ENCODE results near the gene SSH2.
A peak's percentile ranks its signal among the peaks of the same experiment; 100 is the strongest.

The SSH2 gene

DNA sequence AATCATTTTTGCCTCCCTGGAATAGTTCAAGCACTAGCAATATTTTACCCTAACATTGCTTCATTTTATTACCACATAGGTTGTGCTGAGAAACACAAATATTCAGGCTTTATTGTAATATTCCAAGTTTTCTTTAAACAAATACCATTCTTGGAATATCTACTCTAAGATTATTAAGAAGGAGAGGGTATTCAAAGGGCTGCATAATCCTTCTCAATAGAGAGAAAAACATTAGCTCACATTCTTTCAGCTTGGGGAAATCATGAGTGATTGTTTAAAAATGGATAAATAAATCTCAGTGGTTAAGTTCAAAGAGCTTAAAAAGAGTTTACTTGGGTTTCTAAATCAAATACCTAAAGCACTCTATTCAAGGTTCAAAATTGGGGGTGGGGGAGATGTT is 195.4 kb downstream of the SSH2 start (continued):
- TF ChIP-seq, protein P1, sequence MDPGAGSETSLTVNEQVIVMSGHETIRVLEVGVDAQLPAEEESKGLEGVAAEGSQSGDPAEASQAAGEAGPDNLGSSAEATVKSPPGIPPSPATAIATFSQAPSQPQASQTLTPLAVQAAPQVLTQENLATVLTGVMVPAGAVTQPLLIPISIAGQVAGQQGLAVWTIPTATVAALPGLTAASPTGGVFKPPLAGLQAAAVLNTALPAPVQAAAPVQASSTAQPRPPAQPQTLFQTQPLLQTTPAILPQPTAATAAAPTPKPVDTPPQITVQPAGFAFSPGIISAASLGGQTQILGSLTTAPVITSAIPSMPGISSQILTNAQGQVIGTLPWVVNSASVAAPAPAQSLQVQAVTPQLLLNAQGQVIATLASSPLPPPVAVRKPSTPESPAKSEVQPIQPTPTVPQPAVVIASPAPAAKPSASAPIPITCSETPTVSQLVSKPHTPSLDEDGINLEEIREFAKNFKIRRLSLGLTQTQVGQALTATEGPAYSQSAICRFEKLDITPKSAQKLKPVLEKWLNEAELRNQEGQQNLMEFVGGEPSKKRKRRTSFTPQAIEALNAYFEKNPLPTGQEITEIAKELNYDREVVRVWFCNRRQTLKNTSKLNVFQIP (CRISPR knock-in tag; IDR thresholded peaks at IDR 0.05; ENCODE audit: borderline replicate concordance, low read depth): no peak
- TF ChIP-seq ZNF8 (CRISPR knock-in tag; IDR thresholded peaks at IDR 0.05) (no peak), GLIS3 (CRISPR knock-in tag; IDR thresholded peaks at IDR 0.05) (no peak), ZNF565 (CRISPR knock-in tag; conservative IDR thresholded peaks at IDR 0.05; ENCODE audit: low read depth) (no peak), SNAI2 (CRISPR knock-in tag; IDR thresholded peaks at IDR 0.05) (no peak)
- TF ChIP-seq, protein P2, sequence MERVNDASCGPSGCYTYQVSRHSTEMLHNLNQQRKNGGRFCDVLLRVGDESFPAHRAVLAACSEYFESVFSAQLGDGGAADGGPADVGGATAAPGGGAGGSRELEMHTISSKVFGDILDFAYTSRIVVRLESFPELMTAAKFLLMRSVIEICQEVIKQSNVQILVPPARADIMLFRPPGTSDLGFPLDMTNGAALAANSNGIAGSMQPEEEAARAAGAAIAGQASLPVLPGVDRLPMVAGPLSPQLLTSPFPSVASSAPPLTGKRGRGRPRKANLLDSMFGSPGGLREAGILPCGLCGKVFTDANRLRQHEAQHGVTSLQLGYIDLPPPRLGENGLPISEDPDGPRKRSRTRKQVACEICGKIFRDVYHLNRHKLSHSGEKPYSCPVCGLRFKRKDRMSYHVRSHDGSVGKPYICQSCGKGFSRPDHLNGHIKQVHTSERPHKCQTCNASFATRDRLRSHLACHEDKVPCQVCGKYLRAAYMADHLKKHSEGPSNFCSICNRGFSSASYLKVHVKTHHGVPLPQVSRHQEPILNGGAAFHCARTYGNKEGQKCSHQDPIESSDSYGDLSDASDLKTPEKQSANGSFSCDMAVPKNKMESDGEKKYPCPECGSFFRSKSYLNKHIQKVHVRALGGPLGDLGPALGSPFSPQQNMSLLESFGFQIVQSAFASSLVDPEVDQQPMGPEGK (CRISPR knock-in tag; IDR thresholded peaks at IDR 0.05; ENCODE audit: borderline replicate concordance): no peak
- TF ChIP-seq, protein P3, sequence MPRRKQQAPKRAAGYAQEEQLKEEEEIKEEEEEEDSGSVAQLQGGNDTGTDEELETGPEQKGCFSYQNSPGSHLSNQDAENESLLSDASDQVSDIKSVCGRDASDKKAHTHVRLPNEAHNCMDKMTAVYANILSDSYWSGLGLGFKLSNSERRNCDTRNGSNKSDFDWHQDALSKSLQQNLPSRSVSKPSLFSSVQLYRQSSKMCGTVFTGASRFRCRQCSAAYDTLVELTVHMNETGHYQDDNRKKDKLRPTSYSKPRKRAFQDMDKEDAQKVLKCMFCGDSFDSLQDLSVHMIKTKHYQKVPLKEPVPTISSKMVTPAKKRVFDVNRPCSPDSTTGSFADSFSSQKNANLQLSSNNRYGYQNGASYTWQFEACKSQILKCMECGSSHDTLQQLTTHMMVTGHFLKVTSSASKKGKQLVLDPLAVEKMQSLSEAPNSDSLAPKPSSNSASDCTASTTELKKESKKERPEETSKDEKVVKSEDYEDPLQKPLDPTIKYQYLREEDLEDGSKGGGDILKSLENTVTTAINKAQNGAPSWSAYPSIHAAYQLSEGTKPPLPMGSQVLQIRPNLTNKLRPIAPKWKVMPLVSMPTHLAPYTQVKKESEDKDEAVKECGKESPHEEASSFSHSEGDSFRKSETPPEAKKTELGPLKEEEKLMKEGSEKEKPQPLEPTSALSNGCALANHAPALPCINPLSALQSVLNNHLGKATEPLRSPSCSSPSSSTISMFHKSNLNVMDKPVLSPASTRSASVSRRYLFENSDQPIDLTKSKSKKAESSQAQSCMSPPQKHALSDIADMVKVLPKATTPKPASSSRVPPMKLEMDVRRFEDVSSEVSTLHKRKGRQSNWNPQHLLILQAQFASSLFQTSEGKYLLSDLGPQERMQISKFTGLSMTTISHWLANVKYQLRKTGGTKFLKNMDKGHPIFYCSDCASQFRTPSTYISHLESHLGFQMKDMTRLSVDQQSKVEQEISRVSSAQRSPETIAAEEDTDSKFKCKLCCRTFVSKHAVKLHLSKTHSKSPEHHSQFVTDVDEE (CRISPR knock-in tag; IDR thresholded peaks at IDR 0.05): no peak

DNA sequence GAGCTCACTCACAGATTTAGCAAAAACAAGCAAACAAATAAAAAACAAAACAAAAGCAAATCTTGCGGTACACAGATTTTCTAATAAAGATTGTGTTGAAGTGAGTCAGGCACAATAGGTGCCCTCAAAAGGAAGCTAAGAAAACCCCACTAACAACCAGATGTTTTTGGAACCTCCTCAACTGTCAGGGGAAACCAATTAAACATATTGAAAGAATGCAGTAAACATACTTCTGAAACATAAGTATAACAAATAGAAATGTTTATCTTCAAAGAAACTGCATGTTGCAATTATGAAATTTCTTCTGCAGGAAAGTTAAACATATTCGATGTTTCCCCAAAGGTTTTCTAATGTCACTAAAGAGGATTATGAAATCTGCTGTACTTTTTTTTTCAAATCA is 196.9 kb downstream of the SSH2 start:
- TF ChIP-seq RARB (CRISPR knock-in tag; IDR thresholded peaks at IDR 0.05): no peak
- no peak for TF ChIP-seq OSR1 (CRISPR knock-in tag; IDR thresholded peaks at IDR 0.05)
- no peak for TF ChIP-seq BACH2 (CRISPR knock-in tag; IDR thresholded peaks at IDR 0.05; ENCODE audit: borderline replicate concordance)
- TF ChIP-seq, protein P1 (CRISPR knock-in tag; IDR thresholded peaks at IDR 0.05; ENCODE audit: borderline replicate concordance, low read depth): no peak
- no peak for TF ChIP-seq TCF4 (CRISPR knock-in tag; IDR thresholded peaks at IDR 0.05; ENCODE audit: borderline replicate concordance)
- no peak for TF ChIP-seq GLIS3 (CRISPR knock-in tag; IDR thresholded peaks at IDR 0.05)
- TF ChIP-seq, protein P3 (CRISPR knock-in tag; IDR thresholded peaks at IDR 0.05): no peak
- no peak for TF ChIP-seq ZNF70 (CRISPR knock-in tag; IDR thresholded peaks at IDR 0.05)
- TF ChIP-seq TOX (CRISPR knock-in tag; IDR thresholded peaks at IDR 0.05; ENCODE audit: borderline replicate concordance): no peak
- no peak for TF ChIP-seq ZC3H10 (CRISPR knock-in tag; IDR thresholded peaks at IDR 0.05)
- TF ChIP-seq, protein P2 (CRISPR knock-in tag; IDR thresholded peaks at IDR 0.05; ENCODE audit: borderline replicate concordance): no peak
- no peak for TF ChIP-seq SNAI2 (CRISPR knock-in tag; IDR thresholded peaks at IDR 0.05)
- no peak for TF ChIP-seq CSDC2 (CRISPR knock-in tag; IDR thresholded peaks at IDR 0.05)
- ATAC-seq: 0 out of 3 replicates have a peak, but pooled peaks have one; percentile 16

DNA sequence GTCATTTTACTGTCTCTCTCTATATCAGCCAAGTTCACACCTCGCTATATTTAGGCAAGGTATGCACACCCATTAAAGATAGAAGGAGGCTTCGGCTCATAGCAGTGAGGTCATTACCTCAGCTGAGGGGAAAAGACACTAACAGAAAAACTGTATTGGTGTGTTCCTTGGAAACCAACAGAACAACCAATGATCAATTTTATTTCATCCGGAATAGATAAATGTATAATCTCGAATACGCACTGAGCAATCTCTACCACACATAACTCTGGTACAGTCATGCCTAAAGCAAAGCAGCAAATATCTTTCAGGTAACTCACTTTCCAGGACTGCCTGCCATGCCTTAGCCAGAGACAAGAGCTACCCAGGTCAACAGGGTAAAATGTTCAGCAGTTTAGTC is 197.4 kb downstream of the SSH2 start:
- peak; percentile 59 for ATAC-seq
- TF ChIP-seq ARNTL (CRISPR knock-in tag; IDR thresholded peaks at IDR 0.05; ENCODE audit: borderline replicate concordance, low read depth) (no peak), PPARA (CRISPR knock-in tag; IDR thresholded peaks at IDR 0.05; ENCODE audit: borderline replicate concordance) (no peak), SNAI2 (CRISPR knock-in tag; IDR thresholded peaks at IDR 0.05) (no peak), ZC3H10 (CRISPR knock-in tag; IDR thresholded peaks at IDR 0.05) (no peak), ESRRG (CRISPR knock-in tag; IDR thresholded peaks at IDR 0.05) (no peak), ZFP3 (CRISPR knock-in tag; IDR thresholded peaks at IDR 0.05) (no peak), CSDC2 (CRISPR knock-in tag; IDR thresholded peaks at IDR 0.05) (no peak), ZNF70 (CRISPR knock-in tag; IDR thresholded peaks at IDR 0.05) (no peak)
- TF ChIP-seq, protein P1 (CRISPR knock-in tag; IDR thresholded peaks at IDR 0.05; ENCODE audit: borderline replicate concordance, low read depth): no peak
- TF ChIP-seq, protein P4, sequence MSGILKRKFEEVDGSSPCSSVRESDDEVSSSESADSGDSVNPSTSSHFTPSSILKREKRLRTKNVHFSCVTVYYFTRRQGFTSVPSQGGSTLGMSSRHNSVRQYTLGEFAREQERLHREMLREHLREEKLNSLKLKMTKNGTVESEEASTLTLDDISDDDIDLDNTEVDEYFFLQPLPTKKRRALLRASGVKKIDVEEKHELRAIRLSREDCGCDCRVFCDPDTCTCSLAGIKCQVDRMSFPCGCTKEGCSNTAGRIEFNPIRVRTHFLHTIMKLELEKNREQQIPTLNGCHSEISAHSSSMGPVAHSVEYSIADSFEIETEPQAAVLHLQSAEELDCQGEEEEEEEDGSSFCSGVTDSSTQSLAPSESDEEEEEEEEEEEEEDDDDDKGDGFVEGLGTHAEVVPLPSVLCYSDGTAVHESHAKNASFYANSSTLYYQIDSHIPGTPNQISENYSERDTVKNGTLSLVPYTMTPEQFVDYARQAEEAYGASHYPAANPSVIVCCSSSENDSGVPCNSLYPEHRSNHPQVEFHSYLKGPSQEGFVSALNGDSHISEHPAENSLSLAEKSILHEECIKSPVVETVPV (CRISPR knock-in tag; IDR thresholded peaks at IDR 0.05): no peak
